ENCODE data around the gene PHOX2B. TPM values are rescaled to one million over a fixed set of nuclear protein-coding genes. Genes with fewer than 3 reads are reported as not detected.

Gene PHOX2B
- total RNA-seq, 1 donor from 2014 or later: not detected

DNA sequence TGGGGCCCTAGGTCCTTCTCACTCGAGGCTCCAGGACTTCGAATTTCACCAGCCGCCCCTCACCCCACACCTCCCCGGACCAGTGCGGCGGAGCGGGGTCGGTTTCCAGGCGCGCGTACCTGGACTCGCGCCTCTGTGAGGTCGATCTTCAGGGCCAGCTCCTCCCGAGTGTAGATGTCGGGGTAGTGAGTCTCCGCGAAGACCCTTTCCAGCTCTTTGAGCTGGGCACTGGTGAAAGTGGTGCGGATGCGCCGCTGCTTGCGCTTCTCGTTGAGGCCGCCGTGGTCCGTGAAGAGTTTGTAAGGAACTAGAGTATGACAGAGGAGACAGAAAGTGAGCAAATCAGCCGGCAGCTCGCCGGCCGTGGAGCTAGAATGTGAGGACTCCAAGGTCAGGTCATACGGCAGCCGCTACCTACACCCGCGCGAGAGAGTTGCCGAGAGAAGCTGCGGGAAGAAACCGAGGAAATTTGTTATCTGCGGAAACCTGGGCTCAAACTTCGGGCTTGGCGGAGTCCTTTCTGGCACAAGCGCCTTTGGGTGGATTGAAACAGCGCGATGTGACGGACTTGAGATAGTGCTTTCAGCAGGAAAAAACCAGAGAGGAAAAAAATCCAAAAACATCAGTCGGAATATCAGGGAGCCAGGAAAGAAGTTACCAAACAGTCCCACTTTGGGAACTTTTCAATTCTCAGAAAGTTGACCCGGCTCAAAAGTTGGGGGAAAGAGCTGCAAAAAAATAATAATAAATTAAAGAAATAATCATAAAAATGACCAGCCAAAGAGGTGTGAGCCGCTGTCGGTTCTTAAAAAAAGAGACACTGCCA, 1.1 kb downstream of the PHOX2B start:
- Mint-ChIP-seq H3K36me3 (ENCODE audit: unreplicated experiment) (peaks cover 1% of the 10 kb centered on the region), H3K4me3 (ENCODE audit: unreplicated experiment) (no peak overlapping the region), H3K4me1 (ENCODE audit: unreplicated experiment) (peaks cover 5% of the 10 kb centered on the region), H3K27me3 (ENCODE audit: unreplicated experiment) (peaks cover 90% of the 10 kb centered on the region), H3K9me3 (ENCODE audit: unreplicated experiment) (no peaks in the 10 kb centered on the region), H3K27ac (ENCODE audit: unreplicated experiment) (no peak overlapping the region)
- DNase-seq (ENCODE audit: extremely low spot score, unreplicated experiment): no peak
- TF ChIP-seq, protein P1, sequence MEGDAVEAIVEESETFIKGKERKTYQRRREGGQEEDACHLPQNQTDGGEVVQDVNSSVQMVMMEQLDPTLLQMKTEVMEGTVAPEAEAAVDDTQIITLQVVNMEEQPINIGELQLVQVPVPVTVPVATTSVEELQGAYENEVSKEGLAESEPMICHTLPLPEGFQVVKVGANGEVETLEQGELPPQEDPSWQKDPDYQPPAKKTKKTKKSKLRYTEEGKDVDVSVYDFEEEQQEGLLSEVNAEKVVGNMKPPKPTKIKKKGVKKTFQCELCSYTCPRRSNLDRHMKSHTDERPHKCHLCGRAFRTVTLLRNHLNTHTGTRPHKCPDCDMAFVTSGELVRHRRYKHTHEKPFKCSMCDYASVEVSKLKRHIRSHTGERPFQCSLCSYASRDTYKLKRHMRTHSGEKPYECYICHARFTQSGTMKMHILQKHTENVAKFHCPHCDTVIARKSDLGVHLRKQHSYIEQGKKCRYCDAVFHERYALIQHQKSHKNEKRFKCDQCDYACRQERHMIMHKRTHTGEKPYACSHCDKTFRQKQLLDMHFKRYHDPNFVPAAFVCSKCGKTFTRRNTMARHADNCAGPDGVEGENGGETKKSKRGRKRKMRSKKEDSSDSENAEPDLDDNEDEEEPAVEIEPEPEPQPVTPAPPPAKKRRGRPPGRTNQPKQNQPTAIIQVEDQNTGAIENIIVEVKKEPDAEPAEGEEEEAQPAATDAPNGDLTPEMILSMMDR (IDR thresholded peaks at IDR 0.05): no peak

DNA sequence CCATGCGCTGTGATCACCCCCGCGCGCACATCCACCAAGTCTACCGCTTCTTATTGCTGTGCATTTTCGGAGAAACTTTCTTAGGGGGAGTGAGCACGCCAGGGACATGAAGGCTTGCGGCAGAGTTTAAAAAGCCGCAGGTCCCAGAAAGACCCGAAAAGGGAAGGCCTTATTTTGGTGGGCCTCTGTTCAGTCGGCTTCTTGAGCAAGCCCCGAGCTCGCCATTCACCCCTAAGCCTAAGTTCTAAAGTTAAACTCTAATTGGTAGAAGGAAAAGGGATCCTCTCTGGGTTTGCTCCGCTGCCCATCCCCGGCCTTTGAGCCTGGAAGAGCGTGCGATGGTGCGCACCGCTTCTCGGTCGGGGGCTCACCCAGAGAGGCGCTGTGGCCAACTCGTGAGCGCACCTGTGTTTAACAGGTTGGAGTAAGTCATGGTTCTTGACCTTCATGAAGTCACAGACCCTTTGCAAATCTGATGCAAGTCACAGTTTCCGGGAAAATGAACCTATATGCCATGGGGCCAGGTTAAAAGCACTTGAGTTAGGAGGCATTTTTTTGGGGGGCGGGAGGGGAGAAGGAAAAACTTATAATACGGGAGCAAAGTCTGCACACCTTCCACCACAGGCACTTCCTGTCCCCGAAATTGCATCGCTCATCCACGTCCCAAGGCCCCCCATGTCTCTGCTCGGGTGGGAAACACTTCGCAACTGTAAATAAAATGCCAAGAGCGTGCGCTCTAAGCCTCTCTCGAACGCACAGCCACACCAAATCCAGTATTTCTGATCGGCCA, 1.9 kb downstream of the PHOX2B start:
- H3K27ac Mint-ChIP-seq (ENCODE audit: unreplicated experiment): no peak overlapping the region
- DNase-seq (ENCODE audit: extremely low spot score, unreplicated experiment): no peak
- TF ChIP-seq, protein P1 (IDR thresholded peaks at IDR 0.05): no peak
- no peak overlapping the region for H3K4me3 Mint-ChIP-seq (ENCODE audit: unreplicated experiment)
- peaks cover 4% of the 10 kb centered on the region for H3K4me1 Mint-ChIP-seq (ENCODE audit: unreplicated experiment)
- peaks cover 1% of the 10 kb centered on the region for H3K36me3 Mint-ChIP-seq (ENCODE audit: unreplicated experiment)
- H3K9me3 Mint-ChIP-seq (ENCODE audit: unreplicated experiment): no peaks in the 10 kb centered on the region
- H3K27me3 Mint-ChIP-seq (ENCODE audit: unreplicated experiment): peaks cover 87% of the 10 kb centered on the region

DNA sequence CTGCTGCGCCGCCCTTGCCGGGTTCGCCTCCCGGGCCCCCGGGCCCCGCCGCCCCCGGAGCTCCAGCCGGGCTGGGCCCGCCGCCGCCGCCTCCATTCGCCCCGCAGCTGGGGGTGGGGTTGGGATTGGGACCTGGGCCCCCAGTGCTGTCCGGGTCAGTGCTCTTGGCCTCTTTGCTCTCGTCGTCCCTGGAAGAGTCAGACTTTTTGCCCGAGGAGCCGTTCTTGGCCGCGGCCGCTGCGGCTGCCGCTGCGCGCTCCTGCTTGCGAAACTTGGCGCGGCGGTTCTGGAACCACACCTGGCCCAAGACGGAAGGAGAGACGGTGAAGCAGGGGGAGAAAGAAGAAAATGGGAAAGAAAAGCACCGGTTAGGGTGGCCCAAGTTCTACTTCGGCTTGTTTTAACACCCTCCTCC, 2.5 kb downstream of the PHOX2B start:
- Mint-ChIP-seq H3K9me3 (ENCODE audit: unreplicated experiment) (no peaks in the 10 kb centered on the region), H3K27me3 (ENCODE audit: unreplicated experiment) (peaks cover 88% of the 10 kb centered on the region), H3K4me3 (ENCODE audit: unreplicated experiment) (no peak overlapping the region), H3K27ac (ENCODE audit: unreplicated experiment) (no peak overlapping the region), H3K4me1 (ENCODE audit: unreplicated experiment) (peaks cover 4% of the 10 kb centered on the region), H3K36me3 (ENCODE audit: unreplicated experiment) (peaks cover 1% of the 10 kb centered on the region)
- TF ChIP-seq, protein P1 (IDR thresholded peaks at IDR 0.05): no peak
- DNase-seq (ENCODE audit: extremely low spot score, unreplicated experiment): no peak

DNA sequence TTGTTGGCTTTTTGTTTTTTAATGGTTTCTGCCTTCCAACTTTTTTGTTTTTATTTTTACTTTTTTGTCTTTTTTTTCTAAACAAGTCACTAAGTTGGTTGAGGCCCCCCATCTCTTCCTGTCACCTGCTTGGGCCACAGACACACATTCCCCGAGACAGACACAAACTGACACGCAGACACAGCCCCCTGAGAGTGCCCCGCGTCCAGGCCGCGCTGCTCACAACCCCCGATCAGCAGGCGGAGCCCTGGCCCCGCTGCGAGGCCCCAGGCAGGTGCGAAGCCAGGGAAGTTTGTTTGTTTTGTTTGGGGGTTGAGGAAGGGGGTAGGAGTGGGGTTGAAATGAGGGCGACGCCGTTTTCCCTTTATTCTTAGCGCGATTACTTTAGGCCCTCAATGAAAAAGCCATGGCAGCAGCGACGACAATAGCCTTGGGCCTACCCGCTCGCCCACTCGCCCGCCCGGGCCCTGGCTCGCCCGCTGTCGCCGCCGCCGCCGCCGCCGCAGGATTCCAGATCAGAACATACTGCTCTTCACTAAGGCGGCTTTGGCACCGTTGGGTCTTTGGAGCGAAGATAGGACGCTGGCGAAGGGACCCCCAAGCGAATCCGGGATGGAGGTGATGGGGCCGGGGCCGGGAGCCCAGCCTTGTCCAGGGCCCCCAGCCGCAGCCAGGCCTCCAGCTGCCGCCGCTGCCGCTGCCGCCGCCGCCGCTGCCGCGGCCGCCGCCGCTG, 3.1 kb downstream of the PHOX2B start:
- peaks cover 1% of the 10 kb centered on the region for H3K36me3 Mint-ChIP-seq (ENCODE audit: unreplicated experiment)
- TF ChIP-seq, protein P1 (IDR thresholded peaks at IDR 0.05): no peak
- H3K4me3 Mint-ChIP-seq (ENCODE audit: unreplicated experiment): no peak overlapping the region
- peaks cover 4% of the 10 kb centered on the region for H3K4me1 Mint-ChIP-seq (ENCODE audit: unreplicated experiment)
- DNase-seq (ENCODE audit: extremely low spot score, unreplicated experiment): no peak
- peaks cover 87% of the 10 kb centered on the region for H3K27me3 Mint-ChIP-seq (ENCODE audit: unreplicated experiment)
- H3K9me3 Mint-ChIP-seq (ENCODE audit: unreplicated experiment): no peaks in the 10 kb centered on the region
- H3K27ac Mint-ChIP-seq (ENCODE audit: unreplicated experiment): no peak overlapping the region
